Measurements from ENCODE around the gene ESR1. TPM values are rescaled to one million over a fixed set of nuclear protein-coding genes. Genes with fewer than 3 reads are reported as not detected.

The ESR1 gene
- total RNA-seq, 1 experiment from 2014 or later: not detected

GRCh38 chr6:151803743-151804142 lies 3.7 kb upstream of the ESR1 start:
- Histone ChIP-seq H3K27me3 (replicated peaks) (no peaks in the 10 kb centered on the region), H3K27ac (no peak overlapping the region), H3K4me3 (no peak overlapping the region), H3K36me3 (no peaks in the 10 kb centered on the region), H3K4me1 (replicated peaks) (no peaks in the 10 kb centered on the region), H3K9me3 (replicated peaks) (no peaks in the 10 kb centered on the region)
- no peak for DNase-seq (ENCODE audit: low read depth in 1 of 2, low spot score in 2 of 2)

GRCh38 chr6:151804585-151805285 lies 2.7 kb upstream of the ESR1 start:
- no peak overlapping the region for H3K4me3 ChIP-seq
- DNase-seq (ENCODE audit: low read depth in 1 of 2, low spot score in 2 of 2): no peak
- H3K27me3 ChIP-seq (replicated peaks): no peaks in the 10 kb centered on the region

GRCh38 chr6:151805286-151805840 lies 2.1 kb upstream of the ESR1 start:
- Histone ChIP-seq H3K4me1 (replicated peaks) (no peaks in the 10 kb centered on the region), H3K36me3 (no peaks in the 10 kb centered on the region), H3K27ac (no peak overlapping the region), H3K27me3 (replicated peaks) (no peaks in the 10 kb centered on the region), H3K9me3 (replicated peaks) (no peaks in the 10 kb centered on the region), H3K4me3 (no peak overlapping the region)
- no peak for DNase-seq (ENCODE audit: low read depth in 1 of 2, low spot score in 2 of 2)

More at GRCh38 chr6:151804585-151805285, 2.7 kb upstream of the ESR1 start:
- Histone ChIP-seq H3K27ac (no peak overlapping the region), H3K9me3 (replicated peaks) (no peaks in the 10 kb centered on the region), H3K4me1 (replicated peaks) (no peaks in the 10 kb centered on the region), H3K36me3 (no peaks in the 10 kb centered on the region)

GRCh38 chr6:151806757-151807512 lies 547 bp upstream of the ESR1 start:
- no peak for DNase-seq (ENCODE audit: low read depth in 1 of 2, low spot score in 2 of 2)
- Histone ChIP-seq H3K4me1 (replicated peaks) (no peaks in the 10 kb centered on the region), H3K27ac (no peak overlapping the region), H3K36me3 (no peaks in the 10 kb centered on the region), H3K27me3 (replicated peaks) (peaks cover 4% of the 10 kb centered on the region; the same call in 1 of the 2 replicates), H3K4me3 (no peak overlapping the region), H3K9me3 (replicated peaks) (no peaks in the 10 kb centered on the region)

- Histone ChIP-seq H3K9me3 (replicated peaks) (no peaks in the 10 kb centered on the region), H3K27me3 (replicated peaks) (peaks cover 4% of the 10 kb centered on the region; the same call in 1 of the 2 replicates), H3K4me1 (replicated peaks) (no peaks in the 10 kb centered on the region), H3K27ac (no peak overlapping the region), H3K4me3 (no peak overlapping the region), H3K36me3 (no peaks in the 10 kb centered on the region)
- DNase-seq (ENCODE audit: low read depth in 1 of 2, low spot score in 2 of 2): no peak
Observed at GRCh38 chr6:151808371-151809241, 1.1 kb downstream of the ESR1 start.

GRCh38 chr6:151811081-151811480 lies 3.6 kb downstream of the ESR1 start:
- Histone ChIP-seq H3K27me3 (replicated peaks) (peaks cover 4% of the 10 kb centered on the region; the same call in 1 of the 2 replicates), H3K4me1 (replicated peaks) (no peaks in the 10 kb centered on the region), H3K27ac (no peak overlapping the region), H3K9me3 (replicated peaks) (no peaks in the 10 kb centered on the region), H3K36me3 (no peaks in the 10 kb centered on the region), H3K4me3 (no peak overlapping the region)
- DNase-seq (ENCODE audit: low read depth in 1 of 2, low spot score in 2 of 2): no peak

GRCh38 chr6:151813858-151814257 lies 6.4 kb downstream of the ESR1 start:
- H3K9me3 ChIP-seq (replicated peaks): no peaks in the 10 kb centered on the region
- no peak for DNase-seq (ENCODE audit: low read depth in 1 of 2, low spot score in 2 of 2)
- H3K27ac ChIP-seq: no peak overlapping the region
- no peak overlapping the region for H3K4me3 ChIP-seq
- peaks cover 4% of the 10 kb centered on the region; the same call in 1 of the 2 replicates for H3K27me3 ChIP-seq (replicated peaks)
- H3K36me3 ChIP-seq: no peaks in the 10 kb centered on the region
- H3K4me1 ChIP-seq (replicated peaks): no peaks in the 10 kb centered on the region

GRCh38 chr6:151814614-151815013 lies 7.1 kb downstream of the ESR1 start:
- no peak for DNase-seq (ENCODE audit: low read depth in 1 of 2, low spot score in 2 of 2)
- Histone ChIP-seq H3K27me3 (replicated peaks) (peaks cover 4% of the 10 kb centered on the region; the same call in 1 of the 2 replicates), H3K9me3 (replicated peaks) (no peaks in the 10 kb centered on the region), H3K4me1 (replicated peaks) (no peaks in the 10 kb centered on the region), H3K36me3 (no peaks in the 10 kb centered on the region), H3K27ac (no peak overlapping the region), H3K4me3 (no peak overlapping the region)

- H3K9me3 ChIP-seq (replicated peaks): no peaks in the 10 kb centered on the region
- no peaks in the 10 kb centered on the region for H3K27me3 ChIP-seq (replicated peaks)
- DNase-seq (ENCODE audit: low read depth in 1 of 2, low spot score in 2 of 2): no peak
- no peaks in the 10 kb centered on the region for H3K36me3 ChIP-seq
- no peak overlapping the region for H3K4me3 ChIP-seq
- H3K4me1 ChIP-seq (replicated peaks): no peaks in the 10 kb centered on the region
- H3K27ac ChIP-seq: no peak overlapping the region
Observed at GRCh38 chr6:151822252-151823111, 15.0 kb downstream of the ESR1 start.

- DNase-seq (ENCODE audit: low read depth in 1 of 2, low spot score in 2 of 2): no peak
- H3K36me3 ChIP-seq: no peaks in the 10 kb centered on the region
Observed at GRCh38 chr6:151826517-151827142, 19.1 kb downstream of the ESR1 start.

GRCh38 chr6:151832710-151833109 lies 25.2 kb downstream of the ESR1 start:
- Histone ChIP-seq H3K27ac (no peak overlapping the region), H3K9me3 (replicated peaks) (no peaks in the 10 kb centered on the region), H3K27me3 (replicated peaks) (no peaks in the 10 kb centered on the region), H3K36me3 (no peaks in the 10 kb centered on the region), H3K4me1 (replicated peaks) (no peaks in the 10 kb centered on the region), H3K4me3 (no peak overlapping the region)
- no peak for DNase-seq (ENCODE audit: low read depth in 1 of 2, low spot score in 2 of 2)

More at GRCh38 chr6:151826517-151827142, 19.1 kb downstream of the ESR1 start:
- Histone ChIP-seq H3K4me3 (no peak overlapping the region), H3K9me3 (replicated peaks) (no peaks in the 10 kb centered on the region), H3K27ac (no peak overlapping the region), H3K27me3 (replicated peaks) (no peaks in the 10 kb centered on the region), H3K4me1 (replicated peaks) (no peaks in the 10 kb centered on the region)

- no peak overlapping the region for H3K4me3 ChIP-seq
- no peak overlapping the region for H3K27ac ChIP-seq
- no peaks in the 10 kb centered on the region for H3K27me3 ChIP-seq (replicated peaks)
- no peaks in the 10 kb centered on the region for H3K4me1 ChIP-seq (replicated peaks)
- H3K36me3 ChIP-seq: no peaks in the 10 kb centered on the region
- no peak for DNase-seq (ENCODE audit: low read depth in 1 of 2, low spot score in 2 of 2)
- no peaks in the 10 kb centered on the region for H3K9me3 ChIP-seq (replicated peaks)
Observed at GRCh38 chr6:151835396-151835795, 27.9 kb downstream of the ESR1 start.

Measured in SJSA1 (cell line).